Prostate gland (tissue), 2 donors: ENCODE data around the gene ARSJ. TPM values are rescaled to one million over a fixed set of nuclear protein-coding genes. Genes with fewer than 3 reads are reported as not detected.
A peak's percentile ranks its signal among the peaks of the same experiment; 100 is the strongest.

Experiments used
- DNase-seq: peaks from one replicate; pipeline ENCODE4 v3.0.0-alpha.2; 2019; ENCODE audit warnings: low spot score
- H3K27ac ChIP-seq, 2 donors: fragments of 200-600 bp; sonication (generic); 2 replicates each; pipeline ENCODE4 v1.5.1; 2017 to 2019
- H3K27me3 ChIP-seq: fragments of 200-600 bp; sonication (generic); replicated peaks from 2 replicates; pipeline ENCODE4 v1.5.1; 2019; ENCODE audit not compliant: insufficient read depth
- H3K36me3 ChIP-seq, 2 donors: fragments of 200-600 bp; sonication (generic); 1 replicate in 1 of 2; 2 replicates in 1 of 2; pipeline versions ENCODE4 v1.5.1 to v1.8.1; 2017 to 2019
- H3K4me1 ChIP-seq: fragments of 200-600 bp; sonication (generic); replicated peaks from 2 replicates; pipeline ENCODE4 v1.5.1; 2019
- H3K4me3 ChIP-seq, 2 donors: fragments of 200-600 bp; sonication (generic); 2 replicates each; pipeline ENCODE4 v1.5.1; 2017 to 2019
- H3K9me3 ChIP-seq: fragments of 200-600 bp; sonication (generic); 2 replicates; pipeline ENCODE4 v1.5.1; 2017
- POLR2A ChIP-seq: fragments of 450-650 bp; IDR thresholded peaks from one replicate; pipeline ENCODE4 v1.6.1; 2016; ENCODE audit warnings: antibody characterized with exemption, mild to moderate bottlenecking
- POLR2AphosphoS5 ChIP-seq: sonication (generic); formaldehyde crosslinking; IDR thresholded peaks from one replicate; pipeline ENCODE4 v1.6.1; 2017; ENCODE audit warnings: antibody characterized with exemption
- WGBS: methylation state at CpG from one replicate; pipeline ENCODE4 v1.1.5; 2018; 5-methylcytosine and 5-hydroxymethylcytosine counted together
- intact Hi-C: fragments of 100-400 bp; cut with DNase I; formaldehyde crosslinking; loops from one replicate; pipeline ENCODE4 v1.14.2; 2022
- total RNA-seq, 2 donors: library from RNA; depleted of rRNA; stranded (reverse); fragments of >200 nt; gene quantifications; one replicate each; pipeline ENCODE4 v1.1.0, GENCODE V29; 2016
- TF ChIP-seq, protein P1 (sequence below), 4 experiments: fragments of 200-600 bp in 2 of 4; fragments of 450-650 bp in 2 of 4; sonication (generic) in 2 of 4; IDR thresholded peaks; 1 replicate in 3 of 4; 2 replicates in 1 of 4; pipeline ENCODE4 v1.5.1; 2016 to 2019; ENCODE audit warnings: antibody characterized with exemption in 4 of 4, mild to moderate bottlenecking in 2 of 4, moderate library complexity in 2 of 4

Gene ARSJ
- total RNA-seq, 2 donors from 2014 or later, result 8.8 to 12.5 TPM

DNA sequence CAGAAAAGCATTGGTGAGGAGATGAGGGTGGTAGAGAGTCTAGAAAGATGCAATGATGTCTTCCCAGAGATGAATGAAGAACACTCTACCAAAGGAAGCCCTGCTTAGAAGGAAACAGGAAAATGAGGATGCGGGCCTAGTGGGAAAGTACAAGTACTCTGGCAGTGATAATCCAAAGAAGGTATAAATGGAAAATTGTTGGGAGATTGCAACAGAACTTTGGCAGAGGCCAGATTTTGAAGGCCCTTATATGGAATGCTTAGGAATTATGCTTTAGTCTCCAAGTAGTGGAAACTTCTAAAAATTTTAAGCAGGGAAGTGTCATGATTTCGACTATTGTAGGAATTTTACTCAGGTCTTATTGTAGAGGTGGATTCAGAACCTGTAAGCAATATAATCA, 11.0 kb downstream of the ARSJ start:
- DNase-seq, result no peak
- Histone ChIP-seq H3K4me3 (no peak overlapping the region), H3K9me3 (no peaks in the 10 kb centered on the region), H3K27ac (no peak overlapping the region), H3K27me3 (no peaks in the 10 kb centered on the region), H3K4me1 (no peaks in the 10 kb centered on the region), H3K36me3 (no peaks in the 10 kb centered on the region)
- TF ChIP-seq, protein P1, sequence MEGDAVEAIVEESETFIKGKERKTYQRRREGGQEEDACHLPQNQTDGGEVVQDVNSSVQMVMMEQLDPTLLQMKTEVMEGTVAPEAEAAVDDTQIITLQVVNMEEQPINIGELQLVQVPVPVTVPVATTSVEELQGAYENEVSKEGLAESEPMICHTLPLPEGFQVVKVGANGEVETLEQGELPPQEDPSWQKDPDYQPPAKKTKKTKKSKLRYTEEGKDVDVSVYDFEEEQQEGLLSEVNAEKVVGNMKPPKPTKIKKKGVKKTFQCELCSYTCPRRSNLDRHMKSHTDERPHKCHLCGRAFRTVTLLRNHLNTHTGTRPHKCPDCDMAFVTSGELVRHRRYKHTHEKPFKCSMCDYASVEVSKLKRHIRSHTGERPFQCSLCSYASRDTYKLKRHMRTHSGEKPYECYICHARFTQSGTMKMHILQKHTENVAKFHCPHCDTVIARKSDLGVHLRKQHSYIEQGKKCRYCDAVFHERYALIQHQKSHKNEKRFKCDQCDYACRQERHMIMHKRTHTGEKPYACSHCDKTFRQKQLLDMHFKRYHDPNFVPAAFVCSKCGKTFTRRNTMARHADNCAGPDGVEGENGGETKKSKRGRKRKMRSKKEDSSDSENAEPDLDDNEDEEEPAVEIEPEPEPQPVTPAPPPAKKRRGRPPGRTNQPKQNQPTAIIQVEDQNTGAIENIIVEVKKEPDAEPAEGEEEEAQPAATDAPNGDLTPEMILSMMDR (IDR thresholded peaks at IDR 0.05), result no peak
- TF ChIP-seq POLR2AphosphoS5 (no peak), POLR2A (no peak)
- WGBS, result 86% methylated on average over 2 of the region's 2 CpGs
- intact Hi-C loops, result no loop called here

DNA sequence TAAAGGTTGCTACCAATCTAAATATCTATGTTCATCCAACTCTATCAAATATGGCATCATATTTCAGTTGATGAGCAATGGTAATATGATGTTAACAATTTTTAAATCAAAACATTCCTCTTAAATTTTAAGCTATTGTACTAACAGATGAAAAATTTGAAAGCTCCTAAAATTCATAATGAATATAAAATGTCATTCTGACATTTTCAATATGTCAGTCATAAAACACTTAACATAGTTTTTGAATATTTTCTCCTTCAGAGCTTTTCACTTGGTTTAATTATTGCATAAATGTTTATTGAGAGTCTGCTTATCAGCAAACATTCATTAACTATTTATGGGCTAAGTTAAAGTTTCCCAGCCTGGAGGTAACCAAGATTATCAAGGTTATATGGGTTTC, 11.8 kb downstream of the ARSJ start:
- Histone ChIP-seq H3K9me3 (no peaks in the 10 kb centered on the region), H3K27ac (no peak overlapping the region), H3K36me3 (no peaks in the 10 kb centered on the region), H3K27me3 (no peaks in the 10 kb centered on the region), H3K4me3 (no peak overlapping the region), H3K4me1 (no peaks in the 10 kb centered on the region)
- TF ChIP-seq POLR2AphosphoS5 (no peak), POLR2A (no peak)
- TF ChIP-seq, protein P1 (IDR thresholded peaks at IDR 0.05), result no peak
- no peak for DNase-seq
- intact Hi-C loops, result no loop called here

DNA sequence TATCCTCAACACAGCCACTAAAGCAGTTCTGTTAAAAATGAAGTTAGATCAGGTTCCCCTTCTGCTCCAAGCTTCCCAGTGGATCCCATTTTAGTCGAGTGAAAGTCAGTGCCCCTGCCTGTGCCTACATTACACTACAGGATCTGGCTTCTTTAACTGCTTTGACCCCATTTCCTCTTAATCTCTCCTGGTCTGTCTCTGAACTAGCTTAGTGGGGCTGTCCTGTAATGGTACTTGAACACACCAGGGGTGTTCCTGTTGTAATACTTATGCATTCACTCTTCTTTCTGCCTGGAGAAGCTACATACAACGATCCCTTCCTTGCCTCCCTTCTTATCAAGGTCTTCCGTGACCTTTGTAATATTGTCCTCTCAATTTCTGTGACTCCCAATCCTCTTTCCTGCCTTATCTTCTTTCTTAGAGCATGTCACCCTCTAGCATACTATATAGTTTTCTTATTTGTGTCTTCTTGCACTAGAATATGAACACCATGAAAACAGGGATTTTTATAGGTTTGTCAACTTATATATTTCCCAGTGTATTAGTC, 16.7 kb downstream of the ARSJ start:
- DNase-seq, result no peak
- Histone ChIP-seq H3K9me3 (no peaks in the 10 kb centered on the region), H3K27ac (no peak overlapping the region), H3K4me3 (no peak overlapping the region), H3K27me3 (no peaks in the 10 kb centered on the region), H3K36me3 (no peaks in the 10 kb centered on the region), H3K4me1 (no peaks in the 10 kb centered on the region)
- TF ChIP-seq POLR2A, result no peak
- TF ChIP-seq, protein P1 (IDR thresholded peaks at IDR 0.05), result no peak
- intact Hi-C loops, result no loop called here
- 80% methylated on average over 3 of the region's 3 CpGs for WGBS

DNA sequence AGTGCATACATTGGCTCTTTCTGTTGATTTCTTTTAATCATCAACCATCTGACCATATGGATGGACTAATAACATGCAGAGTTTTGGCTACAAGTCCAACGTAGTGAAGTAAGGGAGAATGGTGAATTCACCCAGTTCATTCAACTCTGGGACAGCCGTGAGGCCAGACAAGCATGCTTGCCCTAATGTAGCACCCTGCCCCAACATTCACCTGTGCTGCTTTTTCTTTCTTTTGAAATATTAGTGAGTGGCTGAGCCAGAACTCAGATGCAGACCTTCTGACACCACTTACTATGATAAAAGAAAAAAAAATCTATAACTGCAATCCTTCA, 17.5 kb downstream of the ARSJ start:
- DNase-seq, result no peak
- Histone ChIP-seq H3K27me3 (no peaks in the 10 kb centered on the region), H3K9me3 (no peaks in the 10 kb centered on the region), H3K4me1 (no peaks in the 10 kb centered on the region), H3K27ac (no peak overlapping the region), H3K36me3 (no peaks in the 10 kb centered on the region), H3K4me3 (no peak overlapping the region)
- WGBS, result 65% methylated on average over 2 of the region's 2 CpGs
- intact Hi-C loops, result no loop called here
- TF ChIP-seq POLR2A (no peak), POLR2AphosphoS5 (no peak)
- TF ChIP-seq, protein P1 (IDR thresholded peaks at IDR 0.05), result no peak

DNA sequence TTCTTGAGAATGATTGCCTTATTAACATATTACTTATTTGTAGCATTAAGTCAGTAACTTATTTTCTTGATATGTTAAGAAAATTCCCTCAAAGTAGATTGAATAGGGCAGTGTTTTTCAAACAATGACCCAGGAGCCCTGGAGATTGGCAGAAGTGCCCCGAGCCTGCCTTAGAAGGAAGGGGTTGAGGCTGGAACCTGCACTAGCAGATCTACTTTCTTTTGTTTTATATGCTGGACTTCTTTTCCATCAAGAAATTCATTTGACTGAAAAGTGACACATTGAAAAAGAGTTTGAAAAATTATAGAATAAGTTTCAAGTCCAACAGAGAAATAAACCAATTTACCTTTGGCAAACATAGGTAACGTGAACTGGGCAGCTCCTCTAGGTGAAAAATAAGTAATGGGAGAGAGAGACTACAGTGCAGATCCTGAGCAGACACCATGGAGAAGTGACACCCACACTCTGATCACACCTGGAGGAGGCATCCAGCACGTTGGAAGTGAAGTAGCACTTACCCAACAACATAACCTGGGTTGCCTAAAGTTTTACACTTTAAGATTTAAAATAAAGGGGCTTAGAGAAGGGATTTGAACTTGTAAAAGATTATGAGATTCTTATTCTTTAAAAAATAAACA, 18.6 kb downstream of the ARSJ start:
- 44% methylated on average over 3 of the region's 3 CpGs for WGBS
- Histone ChIP-seq H3K4me3 (no peak overlapping the region), H3K36me3 (no peaks in the 10 kb centered on the region), H3K9me3 (no peaks in the 10 kb centered on the region), H3K27me3 (no peaks in the 10 kb centered on the region), H3K27ac (peak overlapping the region in 1 of 2 donors; percentile 15), H3K4me1 (no peaks in the 10 kb centered on the region)
- TF ChIP-seq POLR2A (no peak), POLR2AphosphoS5 (no peak)
- TF ChIP-seq, protein P1 (IDR thresholded peaks at IDR 0.05), result no peak
- no peak for DNase-seq
- intact Hi-C loops, result no loop called here
